HG03558 (cell line): ENCODE measurements around the gene MINDY4B.

Experiments used
- ATAC-seq: cut with Tn5 transposase; IDR thresholded peaks from one replicate; pipeline ENCODE4 v1.9.1; 2021; ENCODE audit warnings: moderate number of reproducible peaks; ENCODE audit not compliant: unreplicated experiment; ENCODE audit errors: extremely low read depth

MINDY4B gene

DNA sequence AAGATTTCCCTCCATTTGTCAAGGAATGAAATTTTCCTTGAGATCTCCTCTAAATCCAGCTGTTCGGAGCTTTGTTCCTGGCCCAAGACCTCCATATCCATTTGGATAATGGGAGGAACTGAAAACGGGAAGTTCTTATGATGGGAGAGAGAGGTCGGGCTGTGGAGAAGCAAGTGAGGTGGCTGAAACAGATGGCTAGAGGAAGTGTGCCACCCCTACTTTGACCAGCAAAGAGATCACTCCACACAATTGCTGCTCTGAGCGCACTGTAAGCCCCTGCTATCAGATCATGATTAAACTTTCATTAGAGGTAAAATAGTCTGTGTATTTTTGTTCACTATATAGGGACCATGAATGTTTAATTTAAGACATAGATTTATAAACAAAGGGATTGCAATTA, at the start of gene MINDY4B:
MINDY4B (minus strand) TSS at position 101 of the 400 bp plus-strand sequence; CDS start at position 101, 0 bp downstream.
- no peak for ATAC-seq

DNA sequence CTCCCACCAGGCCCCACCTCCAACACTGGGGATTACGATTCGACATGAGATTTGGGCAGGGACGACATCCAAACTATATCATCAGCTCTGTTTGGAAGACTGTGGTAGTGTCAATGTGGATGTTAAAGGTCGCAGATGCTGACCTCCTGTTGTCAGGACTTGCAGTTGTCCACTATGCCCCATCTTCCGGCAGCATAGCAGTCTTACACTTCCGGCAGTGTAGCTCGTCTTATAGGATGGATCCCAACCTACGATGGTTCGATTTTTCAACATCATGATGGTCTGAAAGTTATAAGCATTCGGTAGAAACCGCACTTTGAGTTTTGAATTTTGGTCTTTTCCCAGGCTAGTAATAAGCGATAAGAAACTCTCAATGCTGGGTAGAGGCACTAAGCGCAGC, 46.7 kb upstream of the MINDY4B start:
- ATAC-seq = no peak

DNA sequence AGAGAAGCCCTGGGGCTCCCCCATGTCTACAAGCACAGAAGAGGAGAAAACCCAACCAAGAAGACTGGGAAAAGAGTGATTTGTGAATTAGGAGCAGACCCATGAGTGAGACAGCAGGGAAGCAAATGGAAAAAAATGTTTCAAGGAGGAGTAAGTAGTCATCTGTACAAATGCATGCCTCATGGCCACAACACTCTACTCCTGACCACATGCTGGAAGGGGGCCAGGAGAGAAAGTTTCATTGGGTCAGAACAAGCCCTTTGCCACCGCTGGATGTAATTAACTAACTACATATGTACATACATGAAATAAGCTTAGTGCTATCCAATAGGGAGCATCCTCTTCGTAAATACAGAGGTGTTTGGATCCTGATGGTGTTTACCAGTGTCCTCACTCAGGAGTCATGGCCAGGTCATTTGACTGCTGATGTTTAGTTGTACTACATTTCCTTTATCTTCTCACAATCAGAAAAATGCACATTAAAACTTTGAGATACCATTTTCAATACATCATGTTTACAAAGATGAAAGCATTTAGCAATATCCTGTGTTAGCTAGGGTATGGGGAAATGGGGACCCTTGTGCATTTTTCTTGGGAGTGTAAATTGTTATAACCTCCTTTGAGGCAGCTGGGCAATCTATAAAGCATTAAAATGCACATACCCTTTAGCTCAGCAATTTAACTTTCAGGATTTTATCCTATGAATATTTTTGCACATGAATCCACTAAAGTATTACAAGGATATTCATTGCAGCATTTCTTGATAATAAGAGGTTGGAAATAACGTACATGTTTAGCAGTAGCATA, 40.2 kb upstream of the MINDY4B start:
- ATAC-seq = no peak

DNA sequence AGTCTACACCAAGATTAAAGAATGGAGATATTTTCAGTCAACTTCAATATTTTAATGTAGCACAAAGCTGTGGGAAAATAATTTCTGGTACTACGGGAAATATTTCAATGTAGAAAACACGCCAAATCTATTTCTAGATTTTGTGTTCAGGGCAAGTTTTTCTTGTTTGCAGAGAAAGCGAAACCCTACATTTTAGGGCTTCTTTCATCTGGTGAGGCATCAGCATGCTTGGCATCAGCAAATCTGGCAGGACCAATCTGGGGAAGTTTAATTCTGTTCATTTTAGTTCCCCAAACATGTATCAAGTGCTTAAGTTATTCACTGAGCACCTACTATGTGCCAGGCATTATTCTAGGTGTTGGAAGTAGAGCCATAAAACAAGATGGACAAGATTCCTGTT, 37.0 kb upstream of the MINDY4B start:
- ATAC-seq = no peak

DNA sequence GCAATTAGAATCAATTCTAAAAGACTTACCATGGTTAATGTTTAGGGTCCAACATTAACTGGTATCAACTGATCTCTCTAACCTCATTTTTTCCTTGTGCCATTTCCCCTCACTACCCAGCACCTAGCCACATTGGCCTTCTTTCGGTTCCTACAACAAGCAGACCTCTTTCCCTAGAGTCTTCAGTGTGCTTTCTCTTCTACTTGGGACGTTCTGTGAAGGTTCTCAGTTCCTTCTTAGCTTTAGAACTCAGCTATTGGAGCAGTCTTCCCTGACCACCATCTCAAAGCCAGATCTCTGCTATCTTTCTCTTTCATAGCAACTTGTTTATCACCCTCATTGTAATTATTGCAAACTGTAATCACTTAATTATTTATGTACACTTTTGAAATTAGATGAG, 31.5 kb upstream of the MINDY4B start:
- peak; percentile 78 for ATAC-seq

DNA sequence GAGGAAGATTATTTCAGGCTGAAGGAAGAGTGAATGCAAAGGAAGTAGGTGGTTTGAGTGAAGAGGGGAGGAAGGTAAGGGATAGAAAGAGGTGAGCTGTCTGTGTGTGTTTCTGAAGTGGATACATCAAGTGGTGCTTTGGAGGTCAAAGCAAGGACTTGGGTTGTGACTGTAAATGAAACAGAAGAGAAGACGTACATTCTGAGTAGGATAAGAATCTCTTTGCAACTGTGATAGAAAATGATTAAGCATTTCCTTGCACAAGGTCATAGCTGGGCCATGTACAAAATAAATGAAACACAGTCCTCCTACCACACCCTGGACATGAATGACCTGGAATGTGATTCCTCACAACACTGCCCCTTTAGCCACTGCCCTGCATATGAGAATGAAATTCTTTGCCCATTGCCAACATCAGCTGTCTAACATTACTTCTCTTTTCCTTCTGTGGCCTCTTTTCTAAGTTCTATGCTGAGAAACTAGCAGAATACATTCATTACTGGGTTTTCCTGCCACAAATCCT, 28.3 kb upstream of the MINDY4B start:
- no peak for ATAC-seq

DNA sequence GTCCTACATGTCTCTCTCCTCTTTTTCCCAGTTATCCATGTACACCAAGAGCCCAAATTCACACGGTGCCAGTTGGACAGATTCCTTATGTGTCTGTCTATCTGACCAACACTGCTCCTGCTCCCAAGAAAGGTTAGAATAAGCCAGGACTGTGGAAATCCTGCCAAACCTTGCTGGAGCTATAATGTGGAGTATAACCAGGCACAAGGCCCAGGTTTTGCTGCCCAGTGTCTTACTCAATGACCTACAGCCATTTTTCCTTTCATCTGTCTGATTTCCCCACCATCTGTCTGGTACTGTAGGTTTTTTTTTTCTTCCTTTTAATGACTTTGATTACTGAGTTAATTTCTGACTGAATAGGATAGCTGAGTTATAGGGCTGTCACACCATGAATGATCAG, 26.5 kb upstream of the MINDY4B start:
- ATAC-seq = no peak

DNA sequence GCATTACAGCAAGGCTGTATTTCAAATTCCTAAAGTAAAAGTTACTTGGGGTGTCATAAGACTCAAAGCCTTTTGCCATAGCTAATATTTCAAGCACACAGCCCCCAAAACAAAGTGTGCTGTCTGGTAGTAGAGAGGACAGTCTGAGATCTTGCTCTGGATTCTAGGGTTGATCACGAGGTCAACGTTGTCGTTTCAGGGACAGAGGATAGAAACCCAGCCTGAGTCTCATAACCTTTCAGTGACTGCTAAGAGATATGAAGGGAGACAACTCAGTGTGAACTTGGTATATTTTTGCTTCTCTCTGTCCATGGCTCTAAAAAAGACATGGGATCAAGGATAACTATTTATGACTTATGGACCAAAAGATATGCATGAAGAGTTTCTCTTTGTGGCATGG, 25.6 kb upstream of the MINDY4B start:
- ATAC-seq = no peak

DNA sequence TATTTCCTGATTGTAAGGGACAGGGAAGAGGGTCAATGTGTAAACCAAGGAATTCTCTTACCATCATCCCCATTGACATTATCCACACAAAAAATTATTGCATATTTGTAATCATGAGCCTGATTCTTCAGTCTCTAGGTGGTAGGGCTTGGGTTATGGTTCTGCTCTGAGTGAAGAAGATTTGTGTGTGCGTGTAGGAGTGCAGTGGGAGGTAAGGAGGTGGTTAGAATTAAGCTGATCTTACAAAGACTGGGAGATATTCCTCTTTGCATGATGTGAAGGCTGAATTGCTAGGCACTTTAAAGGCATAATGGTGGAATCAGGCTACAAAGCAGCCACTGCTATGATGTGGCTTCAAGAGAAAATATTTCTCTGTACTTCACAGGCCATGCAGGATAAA, 23.0 kb upstream of the MINDY4B start:
- no peak for ATAC-seq

DNA sequence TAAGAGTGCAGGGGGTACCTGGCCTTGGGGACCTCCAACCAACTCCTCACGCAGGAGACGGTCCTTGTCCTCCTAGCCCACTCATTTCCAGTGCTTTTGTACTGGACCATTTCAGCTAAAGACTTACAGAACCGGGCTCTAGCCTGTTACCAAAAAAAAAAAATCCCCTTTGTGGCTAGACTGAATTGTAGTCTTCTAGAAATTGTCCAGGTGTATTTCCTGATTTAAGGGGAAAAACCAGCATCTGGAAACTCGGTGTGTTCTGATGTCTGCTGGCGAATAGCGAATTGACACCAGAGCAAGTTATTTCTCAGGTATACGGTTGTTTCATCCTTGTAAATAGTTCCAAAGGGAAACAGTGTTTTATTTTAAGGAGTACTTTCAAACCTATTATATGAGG, 21.1 kb upstream of the MINDY4B start:
- no peak for ATAC-seq

DNA sequence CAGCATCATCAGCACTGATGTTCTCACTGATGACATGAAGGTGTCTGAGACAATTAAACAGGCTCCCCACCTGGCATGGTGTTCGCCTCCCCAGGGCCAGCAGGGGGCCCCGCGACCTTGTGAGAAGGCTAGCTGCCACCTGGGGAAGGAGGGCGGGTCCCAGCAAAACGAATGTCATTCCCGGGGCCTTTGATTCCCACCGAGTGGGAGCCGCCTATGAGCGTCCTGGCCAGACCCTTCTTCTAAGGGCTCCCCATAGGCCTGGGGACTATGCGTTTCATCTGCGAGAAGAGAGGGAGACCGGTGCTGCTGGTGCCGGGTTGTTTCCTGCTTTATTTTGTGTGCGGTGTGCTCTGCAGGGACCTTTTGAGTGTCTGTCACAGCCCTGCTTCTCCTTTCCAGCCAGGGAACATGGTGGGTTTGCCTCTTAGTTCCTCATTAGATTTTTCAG, 20.5 kb upstream of the MINDY4B start:
- no peak for ATAC-seq

DNA sequence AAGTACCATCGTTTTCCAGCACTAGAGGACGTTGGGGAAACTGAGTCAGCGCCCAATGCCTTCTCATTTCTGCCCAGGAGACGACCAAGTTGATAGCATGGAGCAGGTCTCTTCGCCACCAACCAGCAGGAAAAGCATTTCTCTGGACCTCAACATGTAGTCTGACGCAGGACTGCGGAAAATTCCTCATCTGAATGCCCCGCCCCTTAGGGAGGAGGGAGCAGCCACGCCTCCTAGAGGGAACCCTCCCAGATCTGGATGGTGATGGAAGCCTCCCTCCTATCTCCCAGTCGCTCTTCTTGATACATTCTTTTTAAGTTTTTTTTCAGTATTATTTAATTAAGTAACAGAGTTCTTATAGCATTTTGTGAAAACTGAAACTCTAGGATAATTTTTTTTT, 17.4 kb upstream of the MINDY4B start:
- ATAC-seq = no peak

DNA sequence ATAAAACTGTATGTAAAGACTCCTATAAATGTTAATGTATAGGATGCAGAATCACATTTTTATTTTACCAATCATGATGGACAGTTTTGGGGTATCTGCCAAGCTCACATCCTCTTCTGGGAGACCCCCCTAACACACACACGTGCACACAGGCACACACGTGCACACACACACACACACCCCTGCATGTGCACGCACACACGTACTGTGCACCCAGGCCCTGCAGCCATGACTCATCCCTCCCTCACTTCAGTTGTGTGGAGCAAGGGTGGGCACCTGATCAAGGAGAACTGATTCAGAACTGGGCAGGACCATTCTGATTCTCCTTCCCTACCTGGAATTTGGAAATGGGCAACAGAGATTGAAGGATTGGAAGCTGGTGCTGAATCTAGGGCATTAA, 16.0 kb upstream of the MINDY4B start:
- no peak for ATAC-seq

DNA sequence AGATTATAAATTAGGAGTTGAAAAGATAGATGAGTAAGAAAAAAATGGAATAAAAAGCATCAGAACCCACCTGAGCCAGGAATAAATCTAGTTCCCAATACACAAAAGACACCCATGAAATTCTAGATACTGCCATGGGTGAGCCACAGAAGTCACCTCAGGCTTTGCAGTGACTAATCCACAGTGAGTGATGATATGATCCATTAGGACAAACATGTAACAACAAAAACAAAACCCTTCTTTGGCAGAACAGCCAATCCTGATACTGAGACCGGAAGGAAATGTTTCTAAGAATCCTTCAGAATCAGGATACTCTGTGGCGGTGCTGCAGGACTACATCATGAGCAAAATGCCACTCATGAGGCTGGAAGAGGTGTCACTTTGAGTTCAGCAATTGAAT, 15.0 kb upstream of the MINDY4B start:
- ATAC-seq = no peak

DNA sequence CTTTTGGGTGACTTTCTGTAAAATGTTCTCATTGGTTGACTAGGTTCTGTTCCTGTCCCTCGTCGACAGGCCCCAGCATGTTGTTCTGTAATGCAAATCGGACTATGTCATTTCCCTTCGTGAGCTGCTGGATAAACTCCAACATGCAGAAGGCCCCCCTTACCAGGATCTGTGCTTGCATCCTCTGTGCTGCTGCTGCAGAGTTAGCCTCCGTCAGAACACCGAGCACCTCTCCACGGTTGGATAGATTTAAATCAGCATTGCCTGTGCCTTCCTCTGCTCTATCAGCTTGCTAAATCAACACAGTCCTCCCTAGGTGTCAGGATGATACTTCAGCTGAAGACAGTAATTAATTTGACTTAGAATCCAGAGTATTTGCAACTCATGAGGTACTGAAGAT, 12.7 kb upstream of the MINDY4B start:
- ATAC-seq = no peak

DNA sequence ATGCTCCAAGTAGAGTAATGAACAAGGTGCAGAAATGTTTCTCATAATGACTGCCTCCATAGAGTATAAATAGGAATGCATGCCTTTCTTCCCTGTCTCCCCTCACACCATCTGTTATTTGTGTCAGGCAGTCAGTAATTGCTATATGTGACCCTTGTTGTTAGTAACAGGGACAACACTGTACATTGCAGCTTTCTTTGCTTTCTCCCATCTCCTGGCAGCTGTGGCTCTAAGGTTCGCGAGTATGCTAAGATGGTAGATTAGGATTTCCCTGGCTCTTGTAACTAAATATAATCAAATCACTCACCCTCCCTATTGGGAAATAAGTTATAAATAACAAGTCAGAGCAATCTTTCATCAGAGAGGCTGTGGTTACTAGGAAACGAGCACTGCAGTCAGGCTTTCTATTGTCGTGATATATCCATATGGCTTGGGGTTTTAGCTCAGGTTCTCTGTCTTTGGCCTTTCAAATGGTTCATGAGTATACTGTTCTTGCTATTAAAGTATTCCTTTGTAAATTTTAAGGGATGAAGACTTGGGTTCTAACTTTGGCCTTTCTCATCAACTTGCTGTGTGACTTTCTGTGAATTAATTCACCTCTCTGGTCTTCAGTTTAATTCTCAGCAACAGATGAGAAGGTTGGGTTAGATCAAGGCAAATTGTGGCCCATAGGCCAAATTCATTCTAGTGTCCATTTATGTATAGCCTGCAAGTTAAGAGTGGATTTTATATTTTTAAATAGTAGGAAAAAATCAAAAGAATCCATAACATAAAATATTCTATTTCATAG, 8.1 kb upstream of the MINDY4B start:
- ATAC-seq = no peak

DNA sequence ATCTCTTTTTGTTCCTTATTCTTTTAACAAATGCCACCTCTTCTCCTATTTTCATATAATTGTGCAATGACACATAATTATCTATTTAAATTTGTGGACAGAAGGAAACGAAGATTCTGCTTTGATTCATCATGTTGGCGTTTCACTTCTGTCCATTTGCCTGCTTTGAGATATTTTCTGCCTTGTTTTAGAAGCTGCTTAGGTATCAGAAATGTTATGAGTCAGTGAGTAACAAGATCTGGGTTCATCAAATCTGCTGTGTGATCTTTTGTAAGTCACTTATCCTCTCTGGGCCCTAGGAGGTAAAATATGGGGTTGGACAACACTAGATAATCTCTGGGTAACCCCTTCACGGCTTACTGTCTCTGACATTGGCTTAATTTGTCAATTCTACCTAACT, 7.3 kb upstream of the MINDY4B start:
- no peak for ATAC-seq

DNA sequence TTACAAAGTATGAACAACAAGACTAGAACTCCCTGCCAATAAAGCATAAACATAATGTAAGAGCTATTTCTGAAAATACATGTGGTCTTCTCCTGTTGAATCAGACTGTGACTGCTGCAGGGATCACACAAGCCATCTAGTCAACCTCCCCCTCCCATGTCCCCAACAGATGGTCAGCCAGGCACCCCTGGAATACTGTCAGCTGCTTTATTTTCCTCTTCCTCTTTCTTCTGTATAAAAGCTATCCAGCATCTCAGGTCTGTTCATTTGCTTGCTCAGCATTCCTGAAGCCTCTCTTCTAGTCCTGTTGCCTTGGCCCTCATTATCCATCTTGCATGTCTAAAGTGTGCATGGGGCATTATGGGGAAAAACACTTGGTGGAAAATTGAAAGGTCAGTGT, 6.5 kb upstream of the MINDY4B start:
- no peak for ATAC-seq

DNA sequence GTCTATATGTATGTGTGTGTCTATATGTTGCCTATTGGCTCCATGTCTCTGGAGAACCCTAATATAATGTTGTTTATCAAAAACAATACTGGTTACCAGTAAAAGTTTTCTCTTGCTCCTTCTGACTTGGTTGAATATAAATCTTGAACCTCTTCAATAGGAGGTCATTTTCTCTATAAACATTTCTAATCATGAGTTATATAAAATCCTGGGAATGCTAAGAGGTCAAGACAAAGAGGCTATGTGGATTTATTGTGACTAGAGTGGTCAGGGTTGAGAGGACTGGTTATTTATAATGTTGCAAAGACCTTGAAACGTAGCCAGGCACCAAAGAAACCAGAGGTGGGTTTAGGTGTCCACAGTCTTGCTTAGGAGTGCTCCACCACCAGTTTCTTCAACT, 1.2 kb upstream of the MINDY4B start:
- no peak for ATAC-seq

DNA sequence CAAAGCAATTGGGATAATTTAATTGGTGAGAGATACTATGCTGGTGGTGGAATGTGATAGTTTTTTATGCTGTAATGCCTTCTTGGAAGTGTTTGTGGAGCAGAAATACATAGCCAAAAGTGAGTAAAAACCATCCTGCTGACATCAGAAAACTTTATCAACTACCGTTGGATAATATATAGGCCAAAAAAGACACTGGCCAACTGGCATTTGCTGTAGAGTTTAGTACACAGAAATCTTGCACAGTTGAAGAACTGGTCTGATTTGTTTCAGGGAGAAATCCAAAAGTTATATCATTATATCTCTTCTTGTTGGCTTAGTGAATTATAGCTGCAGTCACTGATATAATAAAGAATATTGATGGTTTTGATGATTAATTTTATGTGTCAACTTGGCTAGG, 507 bp upstream of the MINDY4B start:
- no peak for ATAC-seq

DNA sequence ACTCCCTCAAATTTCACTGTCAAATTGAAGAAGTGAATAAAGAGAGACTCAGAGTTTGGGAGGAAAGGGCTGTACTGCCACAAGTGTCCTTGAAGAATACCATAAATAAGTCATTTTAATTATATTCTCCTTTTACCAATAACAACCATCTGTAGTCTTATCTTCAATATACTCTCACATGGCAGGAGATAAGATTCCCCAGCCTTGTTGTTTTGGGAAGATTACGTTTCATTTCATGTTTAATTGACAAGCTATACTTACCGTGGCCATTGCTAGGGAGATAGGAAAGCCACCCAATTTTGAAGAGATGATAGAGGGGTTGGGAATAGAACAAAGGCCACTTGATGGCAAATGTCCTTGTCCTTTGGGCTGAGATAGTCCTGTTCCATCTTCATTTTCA, 2.3 kb downstream of the MINDY4B start:
- ATAC-seq = no peak
